MM.1S (cell line): ENCODE data around the gene TACC2.

Source experiments
- DNase-seq: peaks from one replicate; pipeline ENCODE4 v3.0.0-alpha.2; 2015
- H2AFZ ChIP-seq: fragments of 300-600 bp; sonication (generic); 2 replicates; pipeline ENCODE4 v1.6.0; 2016; ENCODE audit warnings: antibody characterized with exemption, low read length
- H3F3A ChIP-seq: fragments of 300-600 bp; sonication (generic); 2 replicates; pipeline ENCODE4 v1.6.1; 2016; ENCODE audit warnings: mild to moderate bottlenecking, antibody characterized with exemption, low read length, moderate library complexity, mixed read lengths; ENCODE audit not compliant: insufficient read depth
- H3K27ac ChIP-seq: fragments of 300-600 bp; sonication (generic); 2 replicates; pipeline ENCODE4 v1.5.1; 2016; ENCODE audit warnings: mild to moderate bottlenecking, low read length
- H3K27me3 ChIP-seq: fragments of 300-600 bp; sonication (generic); replicated peaks from 2 replicates; pipeline ENCODE4 v1.6.0; 2016; ENCODE audit warnings: low read length; ENCODE audit not compliant: insufficient read depth
- H3K36me3 ChIP-seq: fragments of 300-600 bp; sonication (generic); replicated peaks from 2 replicates; pipeline ENCODE4 v1.6.1; 2016; ENCODE audit warnings: mild to moderate bottlenecking, low read length, mixed read lengths; ENCODE audit not compliant: insufficient read depth
- H3K4me1 ChIP-seq: fragments of 300-600 bp; sonication (generic); 2 replicates; pipeline ENCODE4 v1.6.1; 2016; ENCODE audit warnings: low read length, mixed read lengths
- H3K4me2 ChIP-seq: fragments of 300-600 bp; sonication (generic); 2 replicates; pipeline ENCODE4 v1.6.0; 2016; ENCODE audit warnings: low read depth, low read length
- H3K4me3 ChIP-seq: fragments of 300-600 bp; sonication (generic); 2 replicates; pipeline ENCODE4 v1.5.1; 2016; ENCODE audit warnings: low read length, mixed read lengths
- H3K79me2 ChIP-seq: fragments of 300-600 bp; sonication (generic); 2 replicates; pipeline ENCODE4 v1.6.1; 2016; ENCODE audit warnings: mixed run types, low read length, mixed read lengths
- H3K9ac ChIP-seq: fragments of 300-600 bp; sonication (generic); 2 replicates; pipeline ENCODE4 v1.6.1; 2016; ENCODE audit warnings: low read length, mixed read lengths
- H3K9me2 ChIP-seq: fragments of 300-600 bp; sonication (generic); replicated peaks from 2 replicates; pipeline ENCODE4 v1.6.1; 2016; ENCODE audit warnings: mild to moderate bottlenecking, low read length, mixed read lengths; ENCODE audit not compliant: insufficient read depth
- H3K9me3 ChIP-seq: fragments of 300-600 bp; sonication (generic); replicated peaks from 2 replicates; pipeline ENCODE4 v1.6.1; 2016; ENCODE audit warnings: mild to moderate bottlenecking, low read length, mixed read lengths; ENCODE audit not compliant: insufficient read depth
- H4K20me1 ChIP-seq: fragments of 300-600 bp; sonication (generic); 2 replicates; pipeline ENCODE4 v1.6.1; 2016; ENCODE audit warnings: mild to moderate bottlenecking, low read length, moderate library complexity, mixed read lengths; ENCODE audit not compliant: insufficient read depth
- CTCF ChIP-seq: fragments of 300-600 bp; sonication (generic); IDR thresholded peaks from 2 replicates; pipeline ENCODE4 v1.5.1; 2016; ENCODE audit warnings: antibody characterized with exemption, low read length, mixed read lengths
- EZH2 ChIP-seq: fragments of 300-600 bp; sonication (generic); optimal IDR thresholded peaks from 2 replicates; pipeline ENCODE3; 2017; ENCODE audit warnings: low read depth, mild to moderate bottlenecking, antibody characterized with exemption, low read length, mixed read lengths
- EZH2phosphoT487 ChIP-seq: fragments of 300-600 bp; sonication (generic); IDR thresholded peaks from 2 replicates; pipeline ENCODE4 v1.6.1; 2018; ENCODE audit warnings: antibody characterized with exemption, low read length

TACC2 gene

GRCh38 chr10:122239578-122240257 is 250.8 kb downstream of the TACC2 start:
- Histone ChIP-seq H3K4me2 (no peak overlapping the region), H3K9ac (no peak overlapping the region), H3F3A (no peaks in the 10 kb centered on the region), H2AFZ (no peak overlapping the region), H3K9me2 (no peaks in the 10 kb centered on the region), H3K79me2 (no peaks in the 10 kb centered on the region), H3K4me3 (no peak overlapping the region), H3K4me1 (no peaks in the 10 kb centered on the region), H4K20me1 (no peaks in the 10 kb centered on the region), H3K27me3 (no peaks in the 10 kb centered on the region), H3K36me3 (no peaks in the 10 kb centered on the region), H3K27ac (no peak overlapping the region), H3K9me3 (no peaks in the 10 kb centered on the region)
- TF ChIP-seq CTCF (no peak), EZH2phosphoT487 (no peak), EZH2 (no peak)
- DNase-seq = no peak

DNA sequence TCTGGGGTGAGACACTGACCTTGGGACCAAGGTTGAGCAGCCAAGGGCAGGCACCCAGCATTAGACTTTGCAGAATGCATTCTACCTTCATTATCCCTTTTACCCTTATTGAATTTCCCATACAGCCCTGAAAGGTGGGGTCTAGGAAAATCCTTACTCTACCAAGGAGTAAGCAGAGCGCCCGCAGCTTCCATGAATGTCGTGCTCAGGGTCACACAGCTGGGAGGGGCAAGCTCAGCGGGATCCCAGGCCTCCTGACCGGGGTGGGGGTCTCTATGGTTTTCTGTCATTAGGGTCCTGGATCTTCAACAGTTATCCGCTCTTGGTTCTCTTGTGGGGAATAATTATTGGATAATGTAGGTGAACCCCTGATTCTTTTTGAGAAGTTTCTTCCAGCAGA is 251.4 kb downstream of the TACC2 start:
- no peaks in the 10 kb centered on the region for H4K20me1 ChIP-seq

DNA sequence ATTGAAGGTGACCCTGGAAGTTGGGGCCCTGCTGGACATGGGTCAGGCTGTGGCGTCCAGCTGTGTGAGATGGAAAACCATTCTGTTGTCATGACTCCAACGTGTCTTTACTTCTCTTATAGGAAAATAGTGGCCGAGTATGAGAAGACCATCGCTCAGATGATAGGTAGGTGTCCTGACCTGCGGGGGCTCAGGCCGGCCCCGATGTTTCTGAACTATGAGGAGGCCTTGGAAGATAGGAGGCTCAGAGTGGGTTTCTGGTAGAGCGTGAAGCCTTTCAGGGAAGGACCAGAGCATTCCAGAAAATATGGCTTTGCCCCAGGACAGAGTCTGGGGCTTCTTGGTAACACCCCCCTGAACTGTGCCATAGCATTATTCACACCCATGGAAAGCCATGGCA is 252.9 kb downstream of the TACC2 start:
- Histone ChIP-seq H3K27ac (no peak overlapping the region), H2AFZ (no peak overlapping the region), H3K9me3 (no peaks in the 10 kb centered on the region), H3K79me2 (no peaks in the 10 kb centered on the region), H3K4me3 (no peak overlapping the region), H4K20me1 (no peaks in the 10 kb centered on the region), H3K27me3 (no peaks in the 10 kb centered on the region), H3K9me2 (no peaks in the 10 kb centered on the region), H3K4me1 (no peaks in the 10 kb centered on the region), H3K36me3 (no peaks in the 10 kb centered on the region), H3K9ac (no peak overlapping the region), H3K4me2 (no peak overlapping the region), H3F3A (no peaks in the 10 kb centered on the region)
- TF ChIP-seq CTCF = no peak
- no peak for DNase-seq

More for the DNA sequence above, 251.4 kb downstream of the TACC2 start:
- no peaks in the 10 kb centered on the region for H3K9me2 ChIP-seq
- H3K27ac ChIP-seq = no peak overlapping the region
- H3K9ac ChIP-seq = no peak overlapping the region
- H3K4me2 ChIP-seq = no peak overlapping the region
- no peaks in the 10 kb centered on the region for H3K36me3 ChIP-seq
- TF ChIP-seq EZH2 (no peak), EZH2phosphoT487 (no peak), CTCF (no peak)
- H3K9me3 ChIP-seq = no peaks in the 10 kb centered on the region
- H3K79me2 ChIP-seq = no peaks in the 10 kb centered on the region
- no peaks in the 10 kb centered on the region for H3K4me1 ChIP-seq
- no peak overlapping the region for H2AFZ ChIP-seq
- no peaks in the 10 kb centered on the region for H3F3A ChIP-seq
- DNase-seq = no peak
- no peaks in the 10 kb centered on the region for H3K27me3 ChIP-seq
- no peak overlapping the region for H3K4me3 ChIP-seq
